SK-N-DZ (cell line): ENCODE results near the gene SUPT7L. TPM values are rescaled to one million over a fixed set of nuclear protein-coding genes. Genes with fewer than 3 reads are reported as not detected.

Experiments used
- DNase-seq: peaks from one replicate; pipeline ENCODE4 v3.0.0-alpha.2; 2015; ENCODE audit warnings: low spot score
- polyA plus RNA-seq, 2 experiments: library from polyadenylated mRNA; depleted of rRNA; stranded (reverse); fragments of >200 nt; gene quantifications; 2 replicates each; pipeline ENCODE4 v1.2.3, GENCODE V29; 2014

SUPT7L gene
- polyA plus RNA-seq (2014; cell fraction: cytosol; rRNA removed) = 35.9 and 36.2 TPM in 2 replicates
- polyA plus RNA-seq (2014; cell fraction: nucleus; rRNA removed) = 85.5 and 92.3 TPM in 2 replicates

GRCh38 chr2:27663285-27664153 lies at the start of gene SUPT7L, which contains the start of gene SLC4A1AP:
TSS of gene SUPT7L (minus strand) at chr2:27663614. CDS start at chr2:27662192, 1,422 bp downstream.
TSS of gene SLC4A1AP (plus strand) at chr2:27663889. CDS start at chr2:27663915, 26 bp downstream.
- peak; percentile 86 for DNase-seq

- no peak for DNase-seq
Measured at GRCh38 chr2:27713201-27713600, 49.8 kb upstream of the SUPT7L start.

GRCh38 chr2:27712522-27712921 lies 49.1 kb upstream of the SUPT7L start:
- no peak for DNase-seq

GRCh38 chr2:27711804-27712203 lies 48.4 kb upstream of the SUPT7L start:
- DNase-seq = no peak

- no peak for DNase-seq
Measured at GRCh38 chr2:27710640-27711430, 47.4 kb upstream of the SUPT7L start.

GRCh38 chr2:27709960-27710575 lies 46.7 kb upstream of the SUPT7L start:
- DNase-seq = no peak

- no peak for DNase-seq
Measured at GRCh38 chr2:27709326-27709725, 45.9 kb upstream of the SUPT7L start.

- DNase-seq = no peak
Measured at GRCh38 chr2:27708666-27709065, 45.3 kb upstream of the SUPT7L start.

GRCh38 chr2:27708257-27708654 lies 44.8 kb upstream of the SUPT7L start:
- DNase-seq = no peak

GRCh38 chr2:27707462-27708256 lies 44.2 kb upstream of the SUPT7L start:
- DNase-seq = no peak

GRCh38 chr2:27705851-27706622 lies 42.6 kb upstream of the SUPT7L start:
- no peak for DNase-seq

GRCh38 chr2:27704342-27704876 lies 41.0 kb upstream of the SUPT7L start:
- DNase-seq = no peak

- DNase-seq = peak; percentile 72
Measured at GRCh38 chr2:27703638-27704341, 40.4 kb upstream of the SUPT7L start.

GRCh38 chr2:27702302-27702701 lies 38.9 kb upstream of the SUPT7L start:
- DNase-seq = no peak

- DNase-seq = no peak
Measured at GRCh38 chr2:27701676-27702075, 38.3 kb upstream of the SUPT7L start.

- DNase-seq = no peak
Measured at GRCh38 chr2:27697660-27698059, 34.2 kb upstream of the SUPT7L start.

- no peak for DNase-seq
Measured at GRCh38 chr2:27690052-27690451, 26.6 kb upstream of the SUPT7L start.

GRCh38 chr2:27689424-27689823 lies 26.0 kb upstream of the SUPT7L start:
- no peak for DNase-seq

- DNase-seq = no peak
Measured at GRCh38 chr2:27687232-27687631, 23.8 kb upstream of the SUPT7L start.
